OCI-LY1 (cell line): ENCODE measurements around the gene DRAM1.

Experiments used
- H2AFZ ChIP-seq: fragments of 200-600 bp; sonication (generic), shearing (Covaris generic); 2 replicates; pipeline ENCODE4 v1.6.0; 2014; ENCODE audit warnings: antibody characterized with exemption, mild to moderate bottlenecking, low read length
- H3F3A ChIP-seq: fragments of 200-600 bp; sonication (generic), shearing (Covaris generic); 2 replicates; pipeline ENCODE4 v1.6.0; 2014; ENCODE audit warnings: mild to moderate bottlenecking, antibody characterized with exemption, low read length, moderate library complexity; ENCODE audit not compliant: insufficient read depth
- H3K27ac ChIP-seq: fragments of 200-600 bp; sonication (generic); 2 replicates; pipeline ENCODE4 v1.5.1; 2014; ENCODE audit warnings: low read length, mixed run types, mild to moderate bottlenecking, low read depth; ENCODE audit not compliant: poor library complexity, severe bottlenecking
- H3K27me3 ChIP-seq: fragments of 200-600 bp; sonication (generic); 2 replicates; pipeline ENCODE4 v1.6.0; 2014; ENCODE audit warnings: antibody characterized with exemption, mild to moderate bottlenecking, low read length, moderate library complexity; ENCODE audit not compliant: insufficient read depth
- H3K36me3 ChIP-seq: fragments of 200-600 bp; sonication (generic); 2 replicates; pipeline ENCODE4 v1.6.1; 2014; ENCODE audit warnings: mild to moderate bottlenecking, antibody characterized with exemption, low read length, moderate library complexity, mixed read lengths; ENCODE audit not compliant: insufficient read depth
- H3K4me1 ChIP-seq: fragments of 200-600 bp; sonication (generic); 2 replicates; pipeline ENCODE4 v1.5.1; 2014; ENCODE audit warnings: mild to moderate bottlenecking, low read length, moderate library complexity; ENCODE audit not compliant: insufficient read depth, severe bottlenecking
- H3K4me2 ChIP-seq: fragments of 200-600 bp; sonication (generic), shearing (Covaris generic); 2 replicates; pipeline ENCODE4 v1.6.1; 2014; ENCODE audit warnings: low read length
- H3K4me3 ChIP-seq: fragments of 200-600 bp; sonication (generic); 2 replicates; pipeline ENCODE4 v1.5.1; 2014; ENCODE audit warnings: low read length, low read depth, mild to moderate bottlenecking, mixed read lengths; ENCODE audit not compliant: poor library complexity, severe bottlenecking
- H3K79me2 ChIP-seq: fragments of 200-600 bp; shearing (Covaris generic); 2 replicates; pipeline ENCODE4 v1.6.1; 2016; ENCODE audit warnings: mixed run types, low read length, mixed read lengths; ENCODE audit not compliant: insufficient read depth
- H3K9ac ChIP-seq: fragments of 200-600 bp; sonication (generic), shearing (Covaris generic); 2 replicates; pipeline ENCODE4 v1.6.1; 2014; ENCODE audit warnings: mild to moderate bottlenecking, low read length, mixed read lengths
- H3K9me2 ChIP-seq: fragments of 200-600 bp; sonication (generic), shearing (Covaris generic); 2 replicates; pipeline ENCODE4 v1.6.1; 2014; ENCODE audit warnings: low read depth, mild to moderate bottlenecking, low read length, mixed read lengths
- H3K9me3 ChIP-seq: fragments of 200-600 bp; shearing (Covaris generic); 2 replicates; pipeline ENCODE4 v1.6.1; 2014; ENCODE audit warnings: low read length, mixed read lengths
- H4K20me1 ChIP-seq: fragments of 200-600 bp; sonication (generic), shearing (Covaris generic); 2 replicates; pipeline ENCODE4 v1.6.0; 2016; ENCODE audit warnings: mild to moderate bottlenecking, low read length; ENCODE audit not compliant: insufficient read depth
- CTCF ChIP-seq: fragments of 200-600 bp; sonication (generic), shearing (Covaris generic); IDR thresholded peaks from 2 replicates; pipeline ENCODE4 v1.5.1; 2017; ENCODE audit warnings: mild to moderate bottlenecking, antibody characterized with exemption, low read length, moderate library complexity, mixed read lengths
- EZH2 ChIP-seq: fragments of 200-600 bp; sonication (generic), shearing (Covaris generic); IDR thresholded peaks from 2 replicates; pipeline ENCODE4 v1.8.0; 2017; ENCODE audit warnings: borderline replicate concordance, mixed run types, mild to moderate bottlenecking, antibody characterized with exemption, low read length, moderate library complexity, mixed read lengths

The DRAM1 gene

GRCh38 chr12:101959607-101960006 lies 82.2 kb downstream of the DRAM1 start:
- no peaks in the 10 kb centered on the region; the same call in 1 of the 2 replicates for H3K27me3 ChIP-seq
- no peak overlapping the region for H2AFZ ChIP-seq
- H3K9ac ChIP-seq, result no peak overlapping the region
- no peaks in the 10 kb centered on the region for H3K9me2 ChIP-seq
- no peaks in the 10 kb centered on the region for H4K20me1 ChIP-seq
- H3K4me3 ChIP-seq, result no peak overlapping the region
- no peaks in the 10 kb centered on the region for H3K4me1 ChIP-seq
- no peaks in the 10 kb centered on the region for H3F3A ChIP-seq
- TF ChIP-seq CTCF (no peak), EZH2 (no peak)
- H3K36me3 ChIP-seq, result no peaks in the 10 kb centered on the region
- no peaks in the 10 kb centered on the region for H3K9me3 ChIP-seq
- no peaks in the 10 kb centered on the region for H3K79me2 ChIP-seq
- H3K4me2 ChIP-seq, result no peak overlapping the region
- no peak overlapping the region for H3K27ac ChIP-seq

- H4K20me1 ChIP-seq, result no peaks in the 10 kb centered on the region
- no peaks in the 10 kb centered on the region for H3K9me2 ChIP-seq
- H2AFZ ChIP-seq, result no peak overlapping the region
- H3K4me1 ChIP-seq, result no peaks in the 10 kb centered on the region
- H3K79me2 ChIP-seq, result no peaks in the 10 kb centered on the region
- H3K4me3 ChIP-seq, result no peak overlapping the region
- H3K9ac ChIP-seq, result no peak overlapping the region
- no peak overlapping the region for H3K4me2 ChIP-seq
- TF ChIP-seq EZH2 (no peak), CTCF (no peak)
- no peaks in the 10 kb centered on the region; the same call in 1 of the 2 replicates for H3K27me3 ChIP-seq
- no peaks in the 10 kb centered on the region for H3K36me3 ChIP-seq
- no peaks in the 10 kb centered on the region for H3K9me3 ChIP-seq
- H3K27ac ChIP-seq, result no peak overlapping the region
- no peaks in the 10 kb centered on the region for H3F3A ChIP-seq
These were observed 85.1 kb downstream of the DRAM1 start for GRCh38 chr12:101962486-101962885.

GRCh38 chr12:101963697-101964096 lies 86.3 kb downstream of the DRAM1 start:
- Histone ChIP-seq H3K27me3 (no peaks in the 10 kb centered on the region; the same call in 1 of the 2 replicates), H2AFZ (no peak overlapping the region), H3K4me2 (no peak overlapping the region), H3K9ac (no peak overlapping the region), H3K4me1 (no peaks in the 10 kb centered on the region), H3K9me2 (no peaks in the 10 kb centered on the region), H3K27ac (no peak overlapping the region), H3F3A (no peaks in the 10 kb centered on the region), H3K79me2 (no peaks in the 10 kb centered on the region), H4K20me1 (no peaks in the 10 kb centered on the region), H3K4me3 (no peak overlapping the region), H3K36me3 (no peaks in the 10 kb centered on the region), H3K9me3 (no peaks in the 10 kb centered on the region)
- no peak for TF ChIP-seq EZH2
- TF ChIP-seq CTCF, result no peak
